SK-MEL-5 (cell line): ENCODE results near the gene CDH26. TPM values are rescaled to one million over a fixed set of nuclear protein-coding genes. Genes with fewer than 3 reads are reported as not detected.

ENCODE experiments used
- DNase-seq: peaks from one replicate; pipeline ENCODE4 v3.0.0-alpha.2; 2016; ENCODE audit warnings: low read depth, low spot score
- in situ Hi-C: cut with HindIII; loops from 2 replicates; pipeline ENCODE4 v1.10.0; 2016; ENCODE audit warnings: low sequenced_read_pairs, high pct_unique_total_duplicates, low pct_unique_long_range_greater_than_20kb
- polyA plus RNA-seq, 2 experiments: library from polyadenylated mRNA; depleted of rRNA; stranded (reverse); fragments of >200 nt; gene quantifications; 2 replicates each; pipeline ENCODE4 v1.2.3, GENCODE V29; 2015
- total RNA-seq: library from RNA; depleted of rRNA; stranded (reverse); fragments of >200 nt; shearing (Covaris generic); gene quantifications from 2 replicates; pipeline ENCODE4 v1.2.3, GENCODE V29; 2014; rRNA removed

Gene CDH26
- 0.27 and 0.45 TPM in 2 replicates for total RNA-seq
- polyA plus RNA-seq (2015; cell fraction: cytosol; rRNA removed) = 0.10 TPM in 1 of 2 replicates, not detected in the other
- polyA plus RNA-seq (2015; cell fraction: nucleus; rRNA removed) = 4.4 and 9.8 TPM in 2 replicates

DNA sequence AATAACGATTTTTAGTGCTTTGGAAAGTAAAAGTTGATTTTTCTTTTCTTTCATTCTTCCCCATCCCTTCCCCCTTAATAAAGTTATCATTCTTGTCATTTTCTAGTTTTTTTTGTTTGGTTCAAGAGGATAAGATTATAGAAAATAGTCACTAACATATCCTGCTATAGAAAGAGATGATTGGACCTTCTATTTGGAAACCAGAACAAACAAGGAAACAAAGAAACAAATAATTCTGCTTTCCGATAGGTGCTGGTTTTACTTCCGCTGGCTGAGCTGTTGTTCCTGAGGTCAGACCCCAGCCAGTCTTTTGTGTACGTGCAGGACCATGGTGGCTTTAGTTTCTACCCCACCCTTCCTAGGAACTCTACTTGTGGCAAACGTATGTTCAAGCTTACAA, at the start of gene CDH26:
Gene CDH26 (plus strand): TSS at position 301 of the 400 bp plus-strand sequence. CDS start 304 bp downstream, outside the sequence.
- no peak for DNase-seq
- in situ Hi-C loops = no loop called here

DNA sequence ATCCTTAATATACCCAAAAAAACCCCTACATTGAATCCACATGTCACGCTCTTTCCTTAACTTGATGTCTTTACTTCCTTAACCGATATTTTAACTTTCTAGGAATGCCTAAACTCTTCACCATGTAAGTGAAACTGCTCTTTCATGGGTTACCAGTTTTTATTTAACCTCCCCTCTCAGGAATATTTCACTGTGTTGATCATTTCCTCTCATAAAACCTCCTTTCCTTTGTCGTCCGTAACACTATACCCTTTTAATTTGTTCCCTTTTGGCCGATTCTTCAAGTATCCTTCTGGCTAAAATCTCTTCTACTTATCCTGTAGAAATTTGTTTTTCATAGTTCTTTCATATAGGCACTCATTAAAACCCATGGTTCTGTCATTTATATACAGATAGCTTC, 49.4 kb upstream of the CDH26 start:
- DNase-seq = no peak
- in situ Hi-C loops = no loop called here

GRCh38 chr20:59911041-59911440, 47.2 kb upstream of the CDH26 start:
- DNase-seq = no peak
- in situ Hi-C loops = no loop called here

DNA sequence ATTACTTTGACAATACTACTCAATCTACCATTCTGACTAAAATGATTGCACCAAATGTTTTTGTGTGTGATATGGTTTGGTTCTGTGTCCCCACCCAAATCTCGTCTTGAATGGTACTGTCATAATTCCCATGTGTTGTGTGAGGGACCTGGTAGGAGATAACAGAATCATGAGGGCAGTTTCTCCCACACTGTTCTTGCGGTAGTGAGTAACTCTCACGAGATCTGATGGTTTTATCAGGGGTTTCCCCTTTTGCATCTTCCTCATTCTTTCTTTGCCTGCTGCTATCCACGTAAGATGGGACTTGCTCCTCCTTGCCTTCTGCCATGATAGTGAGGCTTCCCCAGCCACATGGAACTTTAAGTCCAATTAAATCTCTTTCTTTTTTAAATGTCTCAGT, 45.6 kb upstream of the CDH26 start:
- in situ Hi-C loops = no loop called here
- DNase-seq = peak; percentile 6

DNA sequence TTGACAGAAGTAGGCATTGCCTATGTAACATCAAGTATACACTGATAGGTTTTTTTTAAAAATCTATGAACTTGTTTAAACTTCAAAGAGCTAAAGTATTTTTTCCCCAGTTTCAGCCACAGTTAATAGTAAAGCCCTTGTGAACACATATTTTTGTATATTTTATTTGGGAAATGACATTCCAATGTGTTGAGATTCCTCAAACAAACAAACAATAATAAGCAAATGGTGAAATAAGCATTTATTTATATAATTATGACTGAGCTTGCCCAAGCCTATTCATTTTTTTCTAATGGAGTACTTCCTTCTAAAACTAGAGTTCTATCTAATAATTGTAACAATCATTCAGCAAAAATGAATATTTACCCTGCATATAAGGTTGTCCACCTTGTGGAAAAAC, 37.3 kb upstream of the CDH26 start:
- in situ Hi-C loops = no loop called here
- DNase-seq = no peak

- no peak for DNase-seq
- in situ Hi-C loops = no loop called here
Observed at GRCh38 chr20:59923514-59923913, 34.7 kb upstream of the CDH26 start.

- DNase-seq = no peak
- in situ Hi-C loops = no loop called here
Observed at GRCh38 chr20:59925359-59925758, 32.9 kb upstream of the CDH26 start.

DNA sequence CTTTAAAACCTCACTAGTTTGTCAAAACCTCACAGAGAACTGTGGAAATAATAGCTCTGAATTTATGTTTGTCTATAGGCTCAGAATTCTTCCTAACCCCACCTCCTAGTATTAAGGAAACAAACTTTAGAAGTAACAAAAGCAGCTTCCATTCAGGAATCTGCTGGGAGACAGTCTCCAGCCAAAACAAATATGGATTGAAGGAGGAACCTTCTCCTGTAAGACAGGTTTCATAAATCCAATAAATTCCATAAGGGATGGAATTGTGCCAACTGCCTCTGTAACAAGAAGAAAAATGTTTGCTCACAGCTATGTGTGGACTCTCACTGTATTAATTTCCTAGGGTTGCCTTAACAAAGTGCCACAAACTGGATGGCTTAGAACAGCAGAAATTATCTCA, 32.3 kb upstream of the CDH26 start:
- in situ Hi-C loops = no loop called here
- no peak for DNase-seq

GRCh38 chr20:59931511-59932312, 26.5 kb upstream of the CDH26 start:
- in situ Hi-C loops = no loop called here
- no peak for DNase-seq

DNA sequence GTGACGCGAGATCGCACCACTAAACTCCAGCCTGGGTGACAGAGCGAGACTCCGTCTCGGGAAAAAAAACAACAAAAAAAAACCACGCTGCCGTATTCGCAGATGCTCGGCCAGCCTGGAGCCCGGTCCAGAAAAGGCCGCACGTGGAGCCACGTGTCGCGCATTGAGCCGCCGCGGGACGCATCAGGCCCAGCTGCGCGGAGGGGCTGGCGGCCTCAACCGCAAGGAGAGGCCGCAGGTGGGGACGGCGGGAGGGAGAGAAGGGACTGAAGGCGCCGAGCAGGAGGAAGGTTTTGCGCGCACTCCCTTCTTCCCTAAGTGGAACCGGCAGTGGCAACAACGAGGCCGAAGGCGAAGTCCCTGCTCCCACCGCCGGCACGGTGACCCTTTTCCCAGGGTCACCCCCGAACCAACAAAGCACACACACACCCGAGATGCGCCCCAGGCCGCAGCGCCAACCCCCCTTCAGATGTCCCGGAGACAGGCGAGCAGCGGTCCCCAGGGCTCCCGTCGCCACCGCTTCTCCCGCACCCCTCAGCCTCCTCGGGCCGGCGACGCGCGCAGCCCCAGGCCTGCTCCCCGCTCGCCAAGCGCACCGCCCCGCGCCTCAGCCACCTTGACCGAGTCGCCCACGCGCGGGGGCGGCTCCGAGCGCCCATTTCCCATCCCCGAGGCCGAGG, 25.5 kb upstream of the CDH26 start:
- in situ Hi-C loops = no loop called here
- no peak for DNase-seq

- in situ Hi-C loops = no loop called here
- DNase-seq = peak; percentile 53
Observed at GRCh38 chr20:59933296-59933848, 24.9 kb upstream of the CDH26 start, which contains the start of gene SYCP2. Gene SYCP2, minus strand, starts transcription at chr20:59933637. Its CDS starts 11,224 bp downstream, at chr20:59922413.

GRCh38 chr20:59933849-59934585, 24.2 kb upstream of the CDH26 start:
- peak; percentile 79 for DNase-seq
- in situ Hi-C loops = no loop called here

- no peak for DNase-seq
- in situ Hi-C loops = no loop called here
Observed at GRCh38 chr20:59935457-59936185, 22.6 kb upstream of the CDH26 start.

DNA sequence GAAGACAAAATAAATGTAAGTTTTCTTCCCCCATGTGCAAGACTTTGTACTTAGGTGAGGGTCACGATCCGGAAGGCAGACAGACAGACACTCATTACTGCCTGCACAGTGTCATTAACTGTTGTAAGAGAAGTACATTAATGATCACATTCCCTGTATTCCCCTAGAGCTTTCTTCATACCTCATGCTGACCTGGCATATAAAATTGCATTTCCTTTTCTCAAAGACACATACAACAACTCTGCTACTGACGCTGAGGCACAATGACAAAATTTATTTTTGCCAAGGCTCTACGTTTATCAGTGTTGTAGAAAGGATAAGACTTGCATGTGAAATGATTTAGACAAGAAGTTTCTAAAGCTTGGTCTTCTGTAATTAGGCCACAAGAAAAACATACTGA, 21.8 kb upstream of the CDH26 start:
- no peak for DNase-seq
- in situ Hi-C loops = no loop called here

GRCh38 chr20:59937150-59937549, 21.1 kb upstream of the CDH26 start:
- in situ Hi-C loops = no loop called here
- DNase-seq = no peak

DNA sequence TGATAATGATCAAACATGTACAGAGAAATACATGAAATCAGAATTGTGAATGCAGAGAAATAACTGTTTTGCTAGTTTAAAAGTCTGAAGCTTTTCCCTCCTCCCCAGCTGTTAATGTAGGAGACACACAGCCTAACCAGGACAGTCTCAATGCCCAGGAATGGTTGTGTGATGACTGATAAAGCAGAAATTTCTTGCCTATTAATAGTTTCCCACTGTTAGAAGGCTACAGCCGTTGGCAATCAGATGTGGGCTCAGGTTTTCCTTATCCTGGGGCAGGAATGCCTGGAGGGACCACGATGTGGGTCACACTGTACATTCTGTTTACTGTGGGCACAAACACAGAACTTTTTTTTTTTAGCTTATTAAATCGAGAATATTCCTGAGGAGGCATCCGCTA, 20.0 kb upstream of the CDH26 start:
- in situ Hi-C loops = no loop called here
- no peak for DNase-seq

- in situ Hi-C loops = no loop called here
- DNase-seq = no peak
Observed at GRCh38 chr20:59938696-59939051, 19.5 kb upstream of the CDH26 start.
